A673 (cell line): ENCODE measurements around the gene CST11. TPM values are rescaled to one million over a fixed set of nuclear protein-coding genes. Genes with fewer than 3 reads are reported as not detected.
"Not testable (repeated sequence)": the region's sequence is repeated elsewhere in the genome, so short reads cannot be mapped to it uniquely, and the experiment has no call there.

Source experiments
- BruUV-seq: library from RNA; stranded (reverse); fragments of 400-500 nt; replicated peaks from 2 replicates; lab custom pipeline; 2021; lab: Mats Ljungman, UMichigan
- CTCF ChIA-PET: fragments of 300-600 bp; sonication (Branson Sonifier 250); formaldehyde crosslinking; loops from one replicate; lab custom pipeline; 2022; ENCODE audit warnings: antibody characterized with exemption; lab: Charles Lee
- POLR2A ChIA-PET: fragments of 300-600 bp; sonication (Branson Sonifier 250); formaldehyde crosslinking; loops from one replicate; lab custom pipeline; 2022; ENCODE audit warnings: antibody characterized with exemption; ENCODE audit not compliant: low non-redundant PET; lab: Charles Lee
- DNase-seq: peaks from one replicate; pipeline ENCODE4 v3.0.0-alpha.2; 2015; ENCODE audit warnings: low spot score
- H3K27ac ChIP-seq: fragments of 200-600 bp; sonication (generic); 2 replicates; pipeline ENCODE4 v1.5.1; 2016; ENCODE audit warnings: mixed run types, low read depth, mild to moderate bottlenecking, mixed read lengths, antibody characterized with exemption, low read length; ENCODE audit not compliant: poor library complexity, severe bottlenecking
- H3K27me3 ChIP-seq: fragments of 200-600 bp; sonication (generic); replicated peaks from 2 replicates; pipeline ENCODE4 v1.6.1; 2017; ENCODE audit warnings: mixed run types, low read depth, mild to moderate bottlenecking, mixed read lengths, antibody characterized with exemption, low read length; ENCODE audit not compliant: insufficient read depth, poor library complexity
- H3K36me3 ChIP-seq: fragments of 200-600 bp; sonication (generic); 2 replicates; pipeline ENCODE4 v1.6.1; 2016; ENCODE audit warnings: mixed run types, mild to moderate bottlenecking, mixed read lengths, antibody characterized with exemption, low read length; ENCODE audit not compliant: insufficient read depth, poor library complexity, severe bottlenecking
- H3K4me1 ChIP-seq: fragments of 200-600 bp; sonication (generic); 2 replicates; pipeline ENCODE4 v1.6.1; 2017; ENCODE audit warnings: mixed run types, mild to moderate bottlenecking, mixed read lengths, antibody characterized with exemption, low read length; ENCODE audit not compliant: insufficient read depth, poor library complexity, severe bottlenecking
- H3K4me3 ChIP-seq: fragments of 200-600 bp; sonication (generic); 2 replicates; pipeline ENCODE4 v1.5.1; 2016; ENCODE audit warnings: low read depth, mixed run types, mild to moderate bottlenecking, mixed read lengths, low read length; ENCODE audit not compliant: poor library complexity, severe bottlenecking
- H3K9me3 ChIP-seq: fragments of 200-600 bp; sonication (generic); 2 replicates; pipeline ENCODE4 v1.6.1; 2016; ENCODE audit warnings: mixed run types, low read depth, mild to moderate bottlenecking, mixed read lengths, antibody characterized with exemption, low read length; ENCODE audit not compliant: poor library complexity, severe bottlenecking
- EZH2 ChIP-seq: fragments of 200-600 bp; sonication (generic); IDR thresholded peaks from 2 replicates; pipeline ENCODE4 v1.6.1; 2017; ENCODE audit warnings: borderline replicate concordance, low read depth, mild to moderate bottlenecking, mixed read lengths, antibody characterized with exemption, low read length; ENCODE audit not compliant: poor library complexity, severe bottlenecking
- intact Hi-C: fragments of 100-400 bp; cut with micrococcal nuclease; formaldehyde crosslinking; loops from one replicate; pipeline ENCODE4 v1.10.0; 2022; ENCODE audit not compliant: unreplicated experiment
- total RNA-seq: library from RNA; stranded (reverse); gene quantifications from 2 replicates; pipeline ENCODE4 v1.2.3, GENCODE V29; 2021
- TF ChIP-seq, protein P1 (sequence below): fragments of 300-800, 200-600 bp; sonication (generic); conservative IDR thresholded peaks from 2 replicates; pipeline ENCODE4 v1.5.1; 2017; ENCODE audit warnings: low read depth, mild to moderate bottlenecking, antibody characterized with exemption, low read length, moderate library complexity, mixed read lengths

Gene CST11
- total RNA-seq, 1 experiment from 2014 or later, result not detected

DNA sequence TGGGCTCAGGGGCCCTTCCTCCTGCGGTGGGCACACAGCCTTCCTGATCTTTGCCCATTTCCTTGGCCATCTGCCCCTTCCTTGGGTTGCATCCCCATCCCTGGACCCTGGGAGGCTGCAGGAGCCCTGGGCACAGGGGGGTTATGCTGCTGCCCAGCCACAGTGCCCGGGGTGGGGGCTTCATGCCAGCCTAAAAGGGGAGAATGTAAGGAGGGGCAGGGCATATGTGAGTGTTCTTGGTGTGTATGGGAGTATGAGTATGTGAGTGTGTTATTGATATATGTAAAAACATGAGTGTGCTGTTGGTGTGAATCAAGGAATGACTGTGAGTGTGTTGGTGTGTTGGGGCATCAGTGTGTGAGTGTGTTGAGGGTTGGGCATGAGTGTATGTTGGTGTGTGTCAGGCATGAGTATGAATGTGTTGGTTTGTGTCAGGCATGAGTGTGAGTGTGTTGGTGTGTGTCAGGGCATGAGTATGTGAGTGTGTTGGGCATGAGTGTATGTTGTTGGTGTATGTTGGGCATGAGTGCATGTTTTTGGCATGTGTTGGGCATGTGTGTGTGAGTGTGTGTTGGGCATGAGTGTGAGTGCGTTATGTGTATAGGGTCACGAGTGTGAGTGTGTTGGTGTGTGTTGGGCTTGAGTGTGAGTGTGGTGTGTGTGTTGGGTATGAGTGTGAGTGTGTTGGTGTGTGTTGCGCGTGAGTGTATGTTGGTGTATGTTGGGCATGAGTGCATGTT is 23.5 kb upstream of the CST11 start:
- POLR2A ChIA-PET, result no interaction called here
- no peaks in the 10 kb centered on the region for H3K4me1 ChIP-seq
- CTCF ChIA-PET, result no interaction called here
- H3K9me3 ChIP-seq, result no peaks in the 10 kb centered on the region
- no peaks in the 10 kb centered on the region for H3K27me3 ChIP-seq
- no peak for TF ChIP-seq EZH2
- TF ChIP-seq, protein P1, sequence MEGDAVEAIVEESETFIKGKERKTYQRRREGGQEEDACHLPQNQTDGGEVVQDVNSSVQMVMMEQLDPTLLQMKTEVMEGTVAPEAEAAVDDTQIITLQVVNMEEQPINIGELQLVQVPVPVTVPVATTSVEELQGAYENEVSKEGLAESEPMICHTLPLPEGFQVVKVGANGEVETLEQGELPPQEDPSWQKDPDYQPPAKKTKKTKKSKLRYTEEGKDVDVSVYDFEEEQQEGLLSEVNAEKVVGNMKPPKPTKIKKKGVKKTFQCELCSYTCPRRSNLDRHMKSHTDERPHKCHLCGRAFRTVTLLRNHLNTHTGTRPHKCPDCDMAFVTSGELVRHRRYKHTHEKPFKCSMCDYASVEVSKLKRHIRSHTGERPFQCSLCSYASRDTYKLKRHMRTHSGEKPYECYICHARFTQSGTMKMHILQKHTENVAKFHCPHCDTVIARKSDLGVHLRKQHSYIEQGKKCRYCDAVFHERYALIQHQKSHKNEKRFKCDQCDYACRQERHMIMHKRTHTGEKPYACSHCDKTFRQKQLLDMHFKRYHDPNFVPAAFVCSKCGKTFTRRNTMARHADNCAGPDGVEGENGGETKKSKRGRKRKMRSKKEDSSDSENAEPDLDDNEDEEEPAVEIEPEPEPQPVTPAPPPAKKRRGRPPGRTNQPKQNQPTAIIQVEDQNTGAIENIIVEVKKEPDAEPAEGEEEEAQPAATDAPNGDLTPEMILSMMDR, result no peak
- BruUV-seq, result no TSS peak
- no peak overlapping the region for H3K4me3 ChIP-seq
- no peaks in the 10 kb centered on the region for H3K36me3 ChIP-seq
- H3K27ac ChIP-seq, result no peak overlapping the region
- DNase-seq, result no peak
- intact Hi-C loops, result no loop called here

DNA sequence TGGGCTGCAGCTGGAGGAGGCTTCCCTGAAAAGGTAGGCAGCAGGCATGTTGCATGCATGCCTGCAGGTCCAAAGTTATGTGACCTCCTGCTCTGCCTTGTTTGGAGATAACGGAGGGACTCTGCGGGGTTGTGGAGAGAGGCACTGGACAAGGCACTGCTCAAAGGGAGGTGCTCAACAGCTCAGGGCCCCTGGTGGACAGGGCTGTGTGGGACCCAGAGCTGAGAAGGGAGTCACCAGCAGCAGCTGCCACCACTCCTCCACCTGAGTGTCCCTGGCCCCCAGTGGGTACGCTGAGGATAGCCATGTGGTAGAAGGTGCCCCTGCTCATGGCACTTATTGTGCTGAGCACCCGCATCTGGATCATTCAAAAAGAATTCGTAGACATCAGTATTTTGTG is 22.7 kb upstream of the CST11 start:
- Histone ChIP-seq H3K4me3 (no peak overlapping the region), H3K27me3 (no peaks in the 10 kb centered on the region), H3K4me1 (no peaks in the 10 kb centered on the region), H3K27ac (no peak overlapping the region), H3K36me3 (no peaks in the 10 kb centered on the region), H3K9me3 (no peaks in the 10 kb centered on the region)
- ChIA-PET CTCF (no interaction called here), POLR2A (no interaction called here)
- TF ChIP-seq EZH2, result no peak
- TF ChIP-seq, protein P1, result no peak
- no TSS peak for BruUV-seq
- DNase-seq, result no peak
- intact Hi-C loops, result no loop called here

DNA sequence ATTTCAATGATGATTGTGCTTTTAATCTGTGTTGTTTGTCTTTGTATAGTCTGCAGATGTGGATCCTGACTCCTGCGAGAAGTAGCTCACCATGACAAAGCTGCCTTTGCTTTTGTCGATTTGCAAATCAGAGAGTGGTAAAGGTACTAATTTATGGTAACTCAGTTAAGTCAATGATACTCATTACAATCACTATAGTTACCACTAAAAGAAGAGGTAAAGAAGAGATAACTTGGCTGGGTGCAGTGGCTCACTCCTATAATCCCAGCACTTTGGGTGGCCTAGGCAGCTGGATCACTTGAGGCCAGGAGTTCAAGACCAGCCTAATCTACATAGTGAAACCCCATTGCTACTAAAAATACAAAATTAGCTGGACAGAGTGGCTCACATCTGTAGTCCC is 20.6 kb upstream of the CST11 start:
- POLR2A ChIA-PET, CTCF ChIA-PET, H3K9me3 ChIP-seq, intact Hi-C loops, H3K36me3 ChIP-seq, H3K4me1 ChIP-seq, H3K27ac ChIP-seq, DNase-seq, H3K4me3 ChIP-seq, BruUV-seq, H3K27me3 ChIP-seq: not testable (repeated sequence)

DNA sequence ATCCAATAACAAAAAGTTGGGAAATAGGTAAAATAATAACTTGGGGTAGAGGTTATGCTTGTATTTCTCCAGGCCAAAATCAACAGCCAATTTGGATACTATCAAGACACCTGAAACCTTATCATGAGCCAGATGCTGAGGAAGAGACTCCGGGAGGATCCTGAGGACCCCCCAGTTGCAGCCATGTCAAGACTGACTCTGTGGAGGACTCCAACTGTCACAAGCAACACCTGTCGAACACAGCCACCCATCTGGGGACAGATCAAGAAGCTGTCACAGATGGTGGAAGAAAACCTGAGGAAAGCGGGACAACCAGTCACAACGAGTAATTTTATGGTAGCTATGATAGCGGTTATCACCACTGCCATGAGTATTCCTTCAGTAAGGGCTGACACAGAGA is 19.6 kb upstream of the CST11 start:
- H3K4me1 ChIP-seq, H3K27me3 ChIP-seq, DNase-seq, H3K9me3 ChIP-seq, H3K36me3 ChIP-seq, POLR2A ChIA-PET, intact Hi-C loops, H3K4me3 ChIP-seq, H3K27ac ChIP-seq, CTCF ChIA-PET, BruUV-seq: not testable (repeated sequence)

DNA sequence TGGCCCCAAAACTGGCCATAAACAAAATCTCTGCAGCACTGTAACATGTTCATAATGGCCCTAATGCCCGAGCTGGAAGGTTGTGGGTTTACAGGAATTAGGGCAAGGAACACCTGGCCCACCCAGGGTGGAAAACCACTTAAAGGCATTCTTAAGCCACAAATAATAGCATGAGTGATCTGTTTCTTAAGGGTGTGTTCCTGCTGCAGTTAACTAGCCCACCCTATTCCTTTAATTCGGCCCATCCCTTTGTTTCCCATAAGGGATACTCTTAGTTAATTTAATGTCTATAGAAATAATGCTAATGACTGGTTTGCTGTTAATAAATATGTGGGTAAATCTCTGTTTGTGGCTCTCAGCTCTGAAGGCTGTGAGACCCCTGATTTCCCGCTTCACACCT is 14.3 kb upstream of the CST11 start:
- intact Hi-C loops, H3K27ac ChIP-seq, DNase-seq, H3K36me3 ChIP-seq, CTCF ChIA-PET, POLR2A ChIA-PET, H3K4me3 ChIP-seq, BruUV-seq, H3K27me3 ChIP-seq, H3K4me1 ChIP-seq, H3K9me3 ChIP-seq: not testable (repeated sequence)
